AG20443 (cell line): ENCODE measurements around the gene SLC9A8.
"Not testable (repeated sequence)": the region's sequence is repeated elsewhere in the genome, so short reads cannot be mapped to it uniquely, and the experiment has no call there.

Experiments used
- DNase-seq: peaks from one replicate; pipeline ENCODE4 v3.0.0; 2012; ENCODE audit warnings: low spot score, mixed read lengths

The SLC9A8 gene

DNA sequence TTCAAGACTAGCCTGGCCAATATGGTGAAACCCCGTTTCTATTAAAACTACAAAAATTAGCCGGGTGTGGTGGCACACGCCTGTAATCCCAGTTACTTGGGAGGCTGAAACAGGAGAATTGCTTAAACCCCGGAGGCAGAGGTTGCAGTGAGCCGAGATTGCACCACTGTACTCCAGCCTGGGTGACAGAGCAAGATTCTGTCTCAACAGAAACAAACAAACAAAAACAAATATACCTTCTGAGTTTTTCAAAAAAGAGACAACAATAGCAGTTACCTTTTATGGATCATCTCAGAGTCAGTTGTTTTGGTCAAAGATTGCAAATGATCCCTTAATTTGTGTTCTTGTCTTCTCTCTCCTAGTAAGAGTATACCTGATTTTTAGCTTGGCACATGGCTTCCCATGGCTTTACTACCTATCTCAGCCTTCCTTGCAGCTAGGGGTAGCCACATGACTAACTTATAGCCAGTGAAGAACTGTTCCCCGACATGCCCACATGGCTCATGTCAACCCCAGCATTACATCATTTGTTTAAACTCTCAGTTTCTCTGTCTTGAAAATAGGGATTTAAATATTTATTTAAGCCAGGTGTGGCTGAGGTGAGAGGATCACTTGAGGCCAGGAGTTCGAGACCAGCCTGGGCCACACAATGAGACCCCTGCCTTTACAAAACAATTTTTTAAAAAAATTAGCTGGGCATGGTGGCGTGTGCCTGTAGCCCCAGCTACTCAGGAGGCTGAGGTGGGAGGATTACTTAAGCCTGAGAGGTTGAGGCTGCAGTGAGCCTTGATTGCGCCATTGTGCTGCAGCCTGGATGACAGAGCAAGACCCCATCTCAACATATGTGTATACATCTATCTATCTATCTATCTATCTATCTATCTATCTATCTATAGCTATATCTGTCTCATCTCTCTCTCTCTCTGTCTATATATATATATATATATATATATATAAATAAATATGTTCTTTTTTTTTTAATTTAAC is 25.0 kb upstream of the SLC9A8 start:
- no peak for DNase-seq

- DNase-seq: peak; percentile 67
Measured at GRCh38 chr20:49790077-49790798, 22.4 kb upstream of the SLC9A8 start.

GRCh38 chr20:49791165-49791564 is 21.5 kb upstream of the SLC9A8 start:
- no peak for DNase-seq

- DNase-seq: no peak
Measured at GRCh38 chr20:49792006-49792405, 20.6 kb upstream of the SLC9A8 start.

GRCh38 chr20:49792611-49793010 is 20.0 kb upstream of the SLC9A8 start:
- DNase-seq: no peak

DNA sequence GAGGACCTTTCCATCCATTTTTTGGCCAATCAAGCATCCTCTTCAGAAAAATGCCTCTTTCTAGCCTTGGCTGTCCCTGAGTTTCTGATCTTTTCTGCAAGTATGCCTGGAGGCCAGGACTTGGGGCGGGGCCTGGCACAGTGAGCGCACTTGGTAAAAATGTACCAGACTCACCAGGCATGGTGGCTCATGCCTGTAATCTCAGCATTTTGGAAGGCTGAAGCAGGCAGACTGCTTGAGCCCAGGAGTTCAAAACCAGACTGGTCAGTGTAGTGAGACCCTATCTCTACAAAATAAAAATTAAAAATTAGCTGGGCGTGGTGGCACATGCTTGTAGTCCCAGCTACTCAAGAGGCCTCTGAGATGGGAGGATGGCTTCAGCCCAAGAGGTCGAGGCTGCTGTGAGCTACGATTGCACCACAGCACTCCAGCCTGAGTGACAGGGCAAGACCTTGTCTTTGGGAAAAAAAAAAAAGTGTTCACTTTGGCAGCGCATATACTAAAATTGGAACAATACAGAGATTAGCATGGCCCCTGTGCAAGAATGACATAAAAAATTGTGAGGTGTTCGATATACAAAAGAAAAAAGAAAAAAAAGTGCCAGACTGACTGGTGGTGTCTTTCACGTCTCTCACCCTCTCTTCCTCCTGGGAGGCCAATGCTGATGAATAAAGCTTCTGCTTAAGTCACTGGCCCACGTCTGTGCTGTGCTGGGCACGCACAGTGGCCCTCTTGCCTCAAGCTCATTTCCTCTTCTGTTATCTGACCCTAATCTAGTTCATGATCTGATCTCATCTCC is 18.1 kb upstream of the SLC9A8 start:
- DNase-seq: peak; percentile 33

DNA sequence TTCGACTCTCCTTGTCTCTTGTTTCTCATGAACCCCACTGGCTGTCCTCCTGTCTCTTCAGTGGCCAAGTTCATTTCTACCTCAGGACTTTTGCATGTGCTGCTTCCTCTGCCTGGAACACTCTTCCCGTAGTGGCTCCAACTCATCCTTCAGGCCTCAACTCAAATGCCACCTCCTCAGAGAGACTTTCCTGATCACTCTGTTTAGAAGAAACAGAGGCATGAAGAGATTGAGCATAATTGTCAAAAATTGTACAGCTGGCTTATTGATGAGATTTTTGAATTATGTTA is 17.5 kb upstream of the SLC9A8 start:
- no peak for DNase-seq

DNA sequence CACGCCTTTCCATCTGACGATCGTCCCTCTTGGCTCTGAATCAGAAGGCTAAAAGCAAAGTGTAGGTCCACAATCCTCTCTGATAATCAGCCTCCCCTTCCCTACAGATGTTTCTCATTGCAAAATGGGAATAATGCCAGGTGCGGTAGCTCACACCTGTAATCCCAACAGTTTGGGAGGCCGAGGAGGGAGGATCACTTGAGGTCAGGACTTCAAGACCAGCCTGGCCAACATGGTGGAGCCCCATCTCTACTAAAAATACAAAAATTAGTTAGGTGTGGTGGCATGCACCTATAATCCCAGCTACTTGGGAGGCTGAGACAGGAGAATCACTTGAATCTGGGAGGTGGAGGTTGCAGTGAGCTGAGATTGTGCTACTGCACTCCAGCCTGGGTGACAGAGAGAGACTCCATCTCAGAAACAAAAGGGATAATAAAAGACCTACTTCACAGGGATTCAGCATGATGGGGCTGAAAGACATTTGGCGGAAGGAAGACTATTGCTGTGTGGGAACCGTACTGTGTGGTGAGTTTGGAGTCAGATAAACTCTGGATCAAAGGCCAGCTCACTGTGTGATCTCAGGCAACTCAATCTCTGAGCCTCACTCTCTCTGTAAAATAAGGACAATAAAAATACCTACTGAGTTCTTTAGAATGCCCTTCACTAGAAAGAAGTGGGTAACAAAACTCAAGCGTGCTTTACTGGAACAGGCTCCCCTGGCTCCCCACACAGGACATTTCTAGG is 15.9 kb upstream of the SLC9A8 start:
- no peak for DNase-seq

- DNase-seq: peak; percentile 22
Measured at GRCh38 chr20:49797344-49797615, 15.3 kb upstream of the SLC9A8 start.

GRCh38 chr20:49798718-49799117 is 13.9 kb upstream of the SLC9A8 start:
- no peak for DNase-seq

DNA sequence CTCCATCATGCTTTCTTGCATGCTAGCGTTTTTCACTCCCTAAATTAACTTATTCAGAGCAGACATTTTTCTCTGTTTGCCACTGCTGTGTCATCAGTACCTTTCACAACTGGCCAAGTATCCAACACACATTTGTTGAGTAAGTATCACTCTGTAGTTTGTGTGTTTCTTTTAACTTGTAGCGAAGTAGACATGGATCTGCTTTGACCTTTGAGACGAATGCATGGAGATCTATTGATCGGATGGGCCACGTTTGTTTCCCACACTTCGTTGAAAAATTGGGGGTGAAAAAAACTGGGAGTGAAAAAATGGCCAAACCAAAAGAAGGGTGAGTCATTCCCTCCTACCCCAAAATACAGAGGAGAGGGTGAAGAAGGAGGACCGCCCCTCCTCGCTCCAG is 12.9 kb upstream of the SLC9A8 start:
- no peak for DNase-seq

DNA sequence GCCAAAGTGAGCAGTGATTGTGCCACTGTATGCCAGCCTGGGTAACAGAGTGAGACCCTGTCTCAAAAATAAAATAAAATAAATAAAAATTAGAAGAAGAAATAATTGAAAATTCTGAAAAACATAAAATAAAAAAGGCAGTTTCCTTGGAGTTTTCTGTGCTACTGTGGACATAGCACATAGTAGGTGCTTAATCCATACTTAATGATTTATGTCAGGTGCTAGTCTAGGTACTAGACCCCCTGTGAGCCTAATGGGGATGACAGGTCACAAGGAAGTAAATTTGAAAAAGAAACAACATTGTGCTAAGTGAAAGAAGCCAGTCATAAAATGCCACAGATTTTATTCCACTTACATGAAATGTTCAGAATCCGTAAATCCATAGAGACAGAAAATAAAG is 9.2 kb upstream of the SLC9A8 start:
- no peak for DNase-seq

- DNase-seq: no peak
Measured at GRCh38 chr20:49804364-49804763, 8.3 kb upstream of the SLC9A8 start.

- DNase-seq: not testable (repeated sequence)
Measured at GRCh38 chr20:49805224-49805876, 7.3 kb upstream of the SLC9A8 start.

- DNase-seq: no peak
Measured at GRCh38 chr20:49808753-49809152, 3.9 kb upstream of the SLC9A8 start.

- no peak for DNase-seq
Measured at GRCh38 chr20:49809803-49810359, 2.7 kb upstream of the SLC9A8 start.

DNA sequence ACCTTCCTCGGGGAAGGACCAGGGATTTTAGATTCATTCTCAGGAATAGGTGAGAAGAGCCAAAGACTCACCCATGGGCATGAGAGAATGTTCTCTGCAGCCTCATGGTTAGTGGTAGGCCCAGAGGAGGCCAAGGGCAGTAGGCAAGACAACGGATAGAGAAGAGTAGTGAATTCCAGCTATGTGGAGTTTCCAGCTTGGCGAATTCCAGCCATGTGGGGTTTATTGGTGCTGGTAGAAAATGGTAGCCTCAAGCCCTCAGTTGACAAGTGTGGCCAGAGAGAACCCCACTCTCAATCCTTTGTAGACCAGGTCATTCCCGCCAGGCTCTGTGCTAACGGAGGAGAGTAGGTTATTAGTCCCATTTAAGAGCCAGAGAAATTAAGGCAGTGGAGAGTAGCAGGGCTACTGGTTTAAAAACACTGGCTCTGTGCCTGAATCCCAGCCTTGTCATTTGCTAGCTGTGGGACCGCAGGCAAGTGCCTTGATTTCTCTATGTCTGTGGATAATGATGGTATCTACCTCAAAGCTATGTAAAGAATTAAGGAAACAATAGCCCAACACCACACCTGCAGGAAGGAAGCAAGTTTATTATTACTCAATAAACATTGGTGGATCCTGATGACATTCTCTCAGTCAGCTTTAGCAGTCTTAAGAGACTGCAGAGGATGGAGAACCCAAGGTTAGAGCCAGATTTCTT is 2.0 kb upstream of the SLC9A8 start:
- no peak for DNase-seq

GRCh38 chr20:49811825-49812506 is 662 bp upstream of the SLC9A8 start:
- peak; percentile 34 for DNase-seq

- no peak for DNase-seq
Measured at GRCh38 chr20:49813305-49813974, 812 bp downstream of the SLC9A8 start.
